Measurements from ENCODE around the gene PTGR1. TPM values are rescaled to one million over a fixed set of nuclear protein-coding genes. Genes with fewer than 3 reads are reported as not detected.

PTGR1 gene
- total and polyA plus RNA-seq, 2 donors (not counting 3 experiments of a cell fraction or from before 2014, with no cell fraction given): 70.3 to 79.1 TPM

GRCh38 chr9:111637421-111637950, 38.0 kb upstream of the PTGR1 start:
- Histone ChIP-seq H3K9me1 (replicated peaks; ENCODE audit: control insufficient read depth, extremely low read depth, insufficient read depth, low read length) (no peaks in the 10 kb centered on the region), H3K27me3 (ENCODE audit: control insufficient read depth in 2 of 2, insufficient read depth in 2 of 2, low read length in 2 of 2) (no peaks in the 10 kb centered on the region), H3K9ac (replicated peaks; ENCODE audit: extremely low read depth, insufficient read depth, low read length) (no peak overlapping the region), H3K36me3 (ENCODE audit: control insufficient read depth in 2 of 2, extremely low read depth in 1 of 2, insufficient read depth in 2 of 2, low read length in 2 of 2) (no peaks in the 10 kb centered on the region), H3K4me3 (replicated peaks in 1 of 3; ENCODE audit: insufficient read depth in 1 of 3, low read depth in 1 of 3, low read length in 3 of 3) (no peak overlapping the region), H4K20me1 (replicated peaks; ENCODE audit: control insufficient read depth, extremely low read depth, insufficient read depth, low read length) (peaks cover 8% of the 10 kb centered on the region), H2AFZ (ENCODE audit: low read depth, low read length) (no peak overlapping the region), H3K79me2 (ENCODE audit: control insufficient read depth, insufficient read depth, low read length) (peaks cover 64% of the 10 kb centered on the region), H3K9me3 (replicated peaks; ENCODE audit: control insufficient read depth, insufficient read depth, low read length) (no peaks in the 10 kb centered on the region), H3K27ac (ENCODE audit: insufficient read depth, low read depth, low read length) (no peak overlapping the region), H3K4me1 (ENCODE audit: control insufficient read depth, extremely low read depth, insufficient read depth, low read length) (peaks cover 15% of the 10 kb centered on the region), H3K4me2 (ENCODE audit: insufficient read depth, low read length) (no peak overlapping the region)
- dilution Hi-C loops (cut with MboI; ENCODE audit: extremely low pct_ligation_motif_present, low sequenced_read_pairs) (no loop called here), intact Hi-C loops (cut with micrococcal nuclease) (no loop called here)
- CTCF ChIA-PET: no interaction called here
- POLR2A ChIA-PET: no interaction called here
- BruUV-seq (replicated peaks): no TSS peak
- DNase-seq (ENCODE audit: low read depth, low spot score) (no peak), FAIRE-seq (no peak)
- TF ChIP-seq MAX (IDR thresholded peaks at IDR 0.05; ENCODE audit: insufficient read depth, insufficient read length): no peak
- TF ChIP-seq CTCF (IDR thresholded peaks at IDR 0.05; ENCODE audit: extremely low read depth in 1 of 2, insufficient read depth in 1 of 2, low read depth in 1 of 2, low read length in 2 of 2): no peak
- TF ChIP-seq MYC (IDR thresholded peaks at IDR 0.05; ENCODE audit: low read depth, low read length): no peak
- TF ChIP-seq POLR2A (IDR thresholded peaks at IDR 0.05; ENCODE audit: low read depth, low read length): no peak
- TF ChIP-seq POLR2AphosphoS5 (IDR thresholded peaks at IDR 0.05; ENCODE audit: insufficient read depth, low read depth, low read length): no peak
- no peak for TF ChIP-seq EZH2 (IDR thresholded peaks at IDR 0.05; ENCODE audit: borderline replicate concordance, low read depth, low read length, severe bottlenecking)

All from endothelial cell of umbilical vein (primary cell).